Measurements from ENCODE around the gene NME3. TPM values are rescaled to one million over a fixed set of nuclear protein-coding genes. Genes with fewer than 3 reads are reported as not detected.

Gene NME3
- total and polyA plus RNA-seq, 9 of the 15 experiments (the other 6 are each of a cell fraction or from before 2014, with no cell fraction given), result 0.68 to 76.3 (median 11.5) TPM

DNA sequence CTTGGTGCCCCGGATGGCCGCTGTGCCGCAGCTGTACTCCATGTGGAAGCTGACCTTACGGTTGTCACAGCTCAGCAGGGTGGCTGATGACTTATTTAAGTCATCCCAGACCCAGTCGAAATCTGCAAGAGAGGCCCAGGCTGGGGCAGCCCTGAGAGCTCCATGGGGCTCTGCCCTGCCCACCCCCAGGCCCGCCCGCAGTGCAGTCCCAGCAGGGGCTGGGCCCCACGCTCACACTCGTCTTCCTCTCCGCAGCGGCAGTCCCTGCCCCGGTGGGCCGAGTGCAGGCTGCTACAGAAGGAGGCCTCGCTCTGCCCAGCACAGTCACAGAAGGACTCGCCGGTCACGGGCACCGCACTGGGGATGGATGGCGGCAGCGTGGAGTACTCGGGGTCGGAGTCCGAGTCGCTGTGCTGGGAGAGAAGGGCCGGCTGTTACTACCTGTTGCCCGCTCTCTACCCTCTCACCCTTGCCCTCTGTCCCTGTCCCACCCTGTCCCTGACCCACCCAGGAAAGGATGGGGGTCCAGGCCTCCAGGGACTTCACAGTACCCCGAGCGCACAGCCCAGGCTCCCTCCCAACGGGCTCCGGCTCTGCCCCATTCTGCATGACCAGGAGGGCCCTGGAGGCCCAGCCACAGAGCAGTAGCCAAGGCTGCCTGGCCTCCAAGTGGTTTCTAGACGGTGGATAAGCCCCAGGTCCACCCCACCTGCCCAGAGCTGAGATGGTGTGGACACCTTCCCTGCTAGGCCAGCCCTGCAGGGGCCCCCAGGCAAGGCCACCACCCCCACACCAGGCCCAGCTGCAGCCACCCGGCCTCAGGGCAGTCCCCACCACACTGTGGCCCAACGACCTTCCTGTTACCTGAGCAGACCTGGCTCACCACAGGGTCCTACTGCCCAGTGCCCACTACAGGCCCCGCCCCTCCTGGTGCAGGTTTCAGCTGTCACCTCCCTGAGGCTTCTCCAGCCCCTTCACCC lies 7.1 kb upstream of the NME3 start (continued):
- TF ChIP-seq ZEB2 (IDR thresholded peaks at IDR 0.05), result no peak
- TF ChIP-seq PML (IDR thresholded peaks at IDR 0.05; ENCODE audit: low read length), result no peak
- no peak for TF ChIP-seq FOSL1 (tag; conservative IDR thresholded peaks at IDR 0.05)
- no peak for TF ChIP-seq ZNF263 (CRISPR knock-in tag; IDR thresholded peaks at IDR 0.05; ENCODE audit: borderline replicate concordance)
- TF ChIP-seq NCOA2 (IDR thresholded peaks at IDR 0.05; ENCODE audit: partially characterized antibody in 2 of 2), result no peak
- TF ChIP-seq, protein P1, sequence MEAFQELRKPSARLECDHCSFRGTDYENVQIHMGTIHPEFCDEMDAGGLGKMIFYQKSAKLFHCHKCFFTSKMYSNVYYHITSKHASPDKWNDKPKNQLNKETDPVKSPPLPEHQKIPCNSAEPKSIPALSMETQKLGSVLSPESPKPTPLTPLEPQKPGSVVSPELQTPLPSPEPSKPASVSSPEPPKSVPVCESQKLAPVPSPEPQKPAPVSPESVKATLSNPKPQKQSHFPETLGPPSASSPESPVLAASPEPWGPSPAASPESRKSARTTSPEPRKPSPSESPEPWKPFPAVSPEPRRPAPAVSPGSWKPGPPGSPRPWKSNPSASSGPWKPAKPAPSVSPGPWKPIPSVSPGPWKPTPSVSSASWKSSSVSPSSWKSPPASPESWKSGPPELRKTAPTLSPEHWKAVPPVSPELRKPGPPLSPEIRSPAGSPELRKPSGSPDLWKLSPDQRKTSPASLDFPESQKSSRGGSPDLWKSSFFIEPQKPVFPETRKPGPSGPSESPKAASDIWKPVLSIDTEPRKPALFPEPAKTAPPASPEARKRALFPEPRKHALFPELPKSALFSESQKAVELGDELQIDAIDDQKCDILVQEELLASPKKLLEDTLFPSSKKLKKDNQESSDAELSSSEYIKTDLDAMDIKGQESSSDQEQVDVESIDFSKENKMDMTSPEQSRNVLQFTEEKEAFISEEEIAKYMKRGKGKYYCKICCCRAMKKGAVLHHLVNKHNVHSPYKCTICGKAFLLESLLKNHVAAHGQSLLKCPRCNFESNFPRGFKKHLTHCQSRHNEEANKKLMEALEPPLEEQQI (IDR thresholded peaks at IDR 0.05), result no peak
- TF ChIP-seq RBFOX2 (IDR thresholded peaks at IDR 0.05; ENCODE audit: low read depth, low read length), result peak; percentile 43
- no peak for TF ChIP-seq ZFPM2 (CRISPR knock-in tag; IDR thresholded peaks at IDR 0.05)
- TF ChIP-seq, protein P2, sequence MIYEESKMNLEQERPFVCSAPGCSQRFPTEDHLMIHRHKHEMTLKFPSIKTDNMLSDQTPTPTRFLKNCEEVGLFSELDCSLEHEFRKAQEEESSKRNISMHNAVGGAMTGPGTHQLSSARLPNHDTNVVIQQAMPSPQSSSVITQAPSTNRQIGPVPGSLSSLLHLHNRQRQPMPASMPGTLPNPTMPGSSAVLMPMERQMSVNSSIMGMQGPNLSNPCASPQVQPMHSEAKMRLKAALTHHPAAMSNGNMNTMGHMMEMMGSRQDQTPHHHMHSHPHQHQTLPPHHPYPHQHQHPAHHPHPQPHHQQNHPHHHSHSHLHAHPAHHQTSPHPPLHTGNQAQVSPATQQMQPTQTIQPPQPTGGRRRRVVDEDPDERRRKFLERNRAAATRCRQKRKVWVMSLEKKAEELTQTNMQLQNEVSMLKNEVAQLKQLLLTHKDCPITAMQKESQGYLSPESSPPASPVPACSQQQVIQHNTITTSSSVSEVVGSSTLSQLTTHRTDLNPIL (CRISPR knock-in tag; IDR thresholded peaks at IDR 0.05), result no peak
- TF ChIP-seq TAF15 (IDR thresholded peaks at IDR 0.05; ENCODE audit: low read depth, low read length), result peak; percentile 75; the same call in 1 of the 2 replicates
- TF ChIP-seq SMAD4 (CRISPR knock-in tag; conservative IDR thresholded peaks at IDR 0.05), result no peak
- TF ChIP-seq, protein P3, sequence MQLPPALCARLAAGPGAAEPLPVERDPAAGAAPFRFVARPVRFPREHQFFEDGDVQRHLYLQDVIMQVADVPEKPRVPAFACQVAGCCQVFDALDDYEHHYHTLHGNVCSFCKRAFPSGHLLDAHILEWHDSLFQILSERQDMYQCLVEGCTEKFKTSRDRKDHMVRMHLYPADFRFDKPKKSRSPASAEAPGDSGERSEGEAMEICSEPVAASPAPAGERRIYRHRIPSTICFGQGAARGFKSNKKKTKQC (CRISPR knock-in tag; IDR thresholded peaks at IDR 0.05), result no peak
- TF ChIP-seq RBM22 (IDR thresholded peaks at IDR 0.05; ENCODE audit: low read depth, low read length, poor library complexity, severe bottlenecking), result peak; percentile 53
- no peak for TF ChIP-seq ZNF23 (CRISPR knock-in tag; IDR thresholded peaks at IDR 0.05)
- no peak for TF ChIP-seq MAFF (IDR thresholded peaks at IDR 0.05; ENCODE audit: low read length)
- TF ChIP-seq NEUROD1 (IDR thresholded peaks at IDR 0.05; ENCODE audit: borderline replicate concordance, low read depth, low read length, partially characterized antibody), result no peak
- TF ChIP-seq FOXA3 (CRISPR knock-in tag; conservative IDR thresholded peaks at IDR 0.05 in 1 of 2, IDR thresholded peaks at IDR 0.05 in 1 of 2), result no peak
- TF ChIP-seq LARP7 (IDR thresholded peaks at IDR 0.05), result no peak
- TF ChIP-seq SMARCA4 (IDR thresholded peaks at IDR 0.05), result no peak
- TF ChIP-seq RBM14 (IDR thresholded peaks at IDR 0.05; ENCODE audit: borderline replicate concordance, insufficient read depth, low read depth, low read length), result no peak
- TF ChIP-seq ZC3H4 (CRISPR knock-in tag; IDR thresholded peaks at IDR 0.05; ENCODE audit: borderline replicate concordance), result no peak
- no peak for TF ChIP-seq MAFK (IDR thresholded peaks at IDR 0.05; ENCODE audit: low read length)
